ENCODE measurements around the gene PDCD6IP. TPM values are rescaled to one million over a fixed set of nuclear protein-coding genes. Genes with fewer than 3 reads are reported as not detected.
A peak's percentile ranks its signal among the peaks of the same experiment; 100 is the strongest.
"Not testable (repeated sequence)": the region's sequence is repeated elsewhere in the genome, so short reads cannot be mapped to it uniquely, and the experiment has no call there.

PDCD6IP gene
- total RNA-seq, 3 donors from 2014 or later, result 305 to 521 (median 428) TPM

- ATAC-seq (peak; percentile 81), DNase-seq (no peak)
- no peak for TF ChIP-seq CTCF (IDR thresholded peaks at IDR 0.05)
- Histone ChIP-seq H3K36me3 (ENCODE audit: low read depth) (no peaks in the 10 kb centered on the region), H3K4me3 (no peak overlapping the region), H3K9me3 (no peaks in the 10 kb centered on the region), H3K4me1 (ENCODE audit: low read depth) (peaks cover 21% of the 10 kb centered on the region)
- intact Hi-C loops (cut with DNase I, micrococcal nuclease), result no loop called here
These were observed 40.9 kb downstream of the PDCD6IP start for GRCh38 chr3:33839283-33839682.

DNA sequence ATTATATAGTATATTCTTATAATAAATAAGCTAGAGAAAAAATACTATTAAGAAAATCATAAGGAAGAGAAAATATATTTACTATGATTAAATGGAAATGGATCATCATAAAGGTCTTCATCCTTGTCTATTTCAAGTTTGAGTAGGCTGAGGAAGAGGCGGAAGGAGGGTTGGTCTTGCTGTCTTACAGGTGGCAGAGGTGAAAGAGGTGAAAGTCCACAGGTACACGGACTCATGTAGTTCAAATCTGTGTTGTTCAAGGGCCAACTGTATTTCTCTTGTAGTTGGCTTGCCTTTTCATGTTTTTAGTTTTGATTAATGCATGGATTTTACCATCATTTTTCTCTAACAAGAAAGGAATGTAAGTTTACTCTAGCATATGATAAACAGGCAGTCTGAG is 41.7 kb downstream of the PDCD6IP start:
- Histone ChIP-seq H3K9me3 (no peaks in the 10 kb centered on the region), H3K4me3 (no peak overlapping the region), H3K36me3 (ENCODE audit: low read depth) (no peaks in the 10 kb centered on the region), H3K4me1 (ENCODE audit: low read depth) (peaks cover 21% of the 10 kb centered on the region)
- peak in 1 of 3 donors; percentile 61 for DNase-seq
- ATAC-seq, result peak; percentile 88
- intact Hi-C loops (cut with DNase I, micrococcal nuclease), result no loop called here
- no peak for TF ChIP-seq CTCF (IDR thresholded peaks at IDR 0.05)

GRCh38 chr3:33848624-33849347 is 50.4 kb downstream of the PDCD6IP start:
- intact Hi-C loops (cut with DNase I, micrococcal nuclease), result no loop called here
- Histone ChIP-seq H3K4me1 (ENCODE audit: low read depth) (no peaks in the 10 kb centered on the region), H3K4me3 (no peak overlapping the region), H3K36me3 (ENCODE audit: low read depth) (no peaks in the 10 kb centered on the region), H3K9me3 (no peaks in the 10 kb centered on the region)
- no peak for TF ChIP-seq CTCF (IDR thresholded peaks at IDR 0.05)
- no peak for DNase-seq
- ATAC-seq, result no peak

- H3K4me1 ChIP-seq (ENCODE audit: low read depth); ATAC-seq; H3K36me3 ChIP-seq (ENCODE audit: low read depth); DNase-seq; H3K4me3 ChIP-seq; H3K9me3 ChIP-seq; intact Hi-C loops (cut with DNase I, micrococcal nuclease): not testable (repeated sequence)
These were observed 52.2 kb downstream of the PDCD6IP start for GRCh38 chr3:33850599-33850998.

DNA sequence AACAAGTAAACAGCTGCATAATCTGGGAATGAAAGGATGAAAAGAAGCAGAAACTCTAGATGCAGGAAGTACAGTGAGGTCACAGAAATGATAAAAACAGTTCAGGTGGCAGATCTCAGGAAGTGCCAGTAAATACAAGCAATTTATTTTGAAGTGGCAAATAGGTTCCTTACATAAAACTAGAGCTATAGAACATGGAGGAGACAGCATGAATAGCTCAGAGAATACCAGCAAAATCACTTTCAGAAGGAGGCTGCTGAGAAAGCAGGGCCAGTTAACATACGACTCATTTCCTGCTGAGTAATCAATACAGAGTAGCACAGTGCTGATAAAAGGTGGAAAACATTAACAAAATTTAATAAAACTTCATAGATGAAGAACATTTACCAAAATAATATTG is 57.0 kb downstream of the PDCD6IP start:
- intact Hi-C loops (cut with DNase I, micrococcal nuclease); H3K36me3 ChIP-seq (ENCODE audit: low read depth); DNase-seq; H3K4me1 ChIP-seq (ENCODE audit: low read depth); H3K4me3 ChIP-seq; H3K9me3 ChIP-seq; ATAC-seq: not testable (repeated sequence)

GRCh38 chr3:33855884-33856546 is 57.6 kb downstream of the PDCD6IP start:
- intact Hi-C loops (cut with DNase I, micrococcal nuclease), result no loop called here
- Histone ChIP-seq H3K4me1 (ENCODE audit: low read depth) (no peaks in the 10 kb centered on the region), H3K4me3 (no peak overlapping the region), H3K9me3 (no peaks in the 10 kb centered on the region), H3K36me3 (ENCODE audit: low read depth) (peaks cover 3% of the 10 kb centered on the region)
- no peak for TF ChIP-seq CTCF (IDR thresholded peaks at IDR 0.05)
- ATAC-seq, result no peak
- DNase-seq, result no peak

GRCh38 chr3:33857701-33858100 is 59.3 kb downstream of the PDCD6IP start:
- H3K4me3 ChIP-seq; ATAC-seq; H3K36me3 ChIP-seq (ENCODE audit: low read depth); DNase-seq; H3K9me3 ChIP-seq; intact Hi-C loops (cut with DNase I, micrococcal nuclease); H3K4me1 ChIP-seq (ENCODE audit: low read depth): not testable (repeated sequence)

Data from mucosa of descending colon (tissue), 3 donors.